ENCODE data around the gene SMYD3. TPM values are rescaled to one million over a fixed set of nuclear protein-coding genes. Genes with fewer than 3 reads are reported as not detected.

Gene SMYD3
- total RNA-seq, 2 donors from 2014 or later, result 16.7 to 18.2 TPM

GRCh38 chr1:246213502-246213901 is 293.6 kb downstream of the SMYD3 start:
- DNase-seq (ENCODE audit: low spot score), result no peak
- intact Hi-C loops (cut with DNase I), result loop anchor here in 1 of 2 donors (5.0 kb wide), 2 partner anchors 191 to 1866 kb away; no protein-coding TSS in a partner anchor

- no peak for DNase-seq (ENCODE audit: low spot score)
- intact Hi-C loops (cut with DNase I), result loop anchor here in 1 of 2 donors (5.0 kb wide), 2 partner anchors 191 to 1866 kb away; no protein-coding TSS in a partner anchor
Observed at GRCh38 chr1:246213036-246213435, 294.0 kb downstream of the SMYD3 start.

- intact Hi-C loops (cut with DNase I), result loop anchor here in 1 of 2 donors (5.0 kb wide), 2 partner anchors 190 to 1865 kb away; no protein-coding TSS in a partner anchor
Observed at GRCh38 chr1:246212013-246212412, 295.1 kb downstream of the SMYD3 start.

GRCh38 chr1:246210756-246211155 is 296.3 kb downstream of the SMYD3 start:
- intact Hi-C loops (cut with DNase I), result loop anchor here in 1 of 2 donors (5.0 kb wide), 2 partner anchors 188 to 1863 kb away; no protein-coding TSS in a partner anchor
- no peak for DNase-seq (ENCODE audit: low spot score)

More at GRCh38 chr1:246212013-246212412, 295.1 kb downstream of the SMYD3 start:
- DNase-seq (ENCODE audit: low spot score), result no peak

GRCh38 chr1:246208105-246208504 is 299.0 kb downstream of the SMYD3 start:
- intact Hi-C loops (cut with DNase I), result no loop called here
- DNase-seq (ENCODE audit: low spot score), result no peak

GRCh38 chr1:246203180-246203579 is 303.9 kb downstream of the SMYD3 start:
- intact Hi-C loops (cut with DNase I), result no loop called here
- DNase-seq (ENCODE audit: low spot score), result no peak

- no peak for DNase-seq (ENCODE audit: low spot score)
- intact Hi-C loops (cut with DNase I), result no loop called here
Observed at GRCh38 chr1:246200738-246201137, 306.3 kb downstream of the SMYD3 start.

- no peak for DNase-seq (ENCODE audit: low spot score)
- intact Hi-C loops (cut with DNase I), result no loop called here
Observed at GRCh38 chr1:246200225-246200624, 306.9 kb downstream of the SMYD3 start.

GRCh38 chr1:246199086-246199645 is 307.9 kb downstream of the SMYD3 start:
- no peak for DNase-seq (ENCODE audit: low spot score)
- intact Hi-C loops (cut with DNase I), result no loop called here

- intact Hi-C loops (cut with DNase I), result no loop called here
Observed at GRCh38 chr1:246198115-246198816, 308.8 kb downstream of the SMYD3 start.

GRCh38 chr1:246197076-246197475 is 310.0 kb downstream of the SMYD3 start:
- no peak for DNase-seq (ENCODE audit: low spot score)
- intact Hi-C loops (cut with DNase I), result no loop called here

More at GRCh38 chr1:246198115-246198816, 308.8 kb downstream of the SMYD3 start:
- DNase-seq (ENCODE audit: low spot score), result no peak

- no peak for DNase-seq (ENCODE audit: low spot score)
- intact Hi-C loops (cut with DNase I), result no loop called here
Observed at GRCh38 chr1:246195296-246195695, 311.8 kb downstream of the SMYD3 start.

GRCh38 chr1:246193537-246193936 is 313.5 kb downstream of the SMYD3 start:
- no peak for DNase-seq (ENCODE audit: low spot score)
- intact Hi-C loops (cut with DNase I), result no loop called here

GRCh38 chr1:246189126-246189525 is 318.0 kb downstream of the SMYD3 start:
- intact Hi-C loops (cut with DNase I), result no loop called here
- no peak for DNase-seq (ENCODE audit: low spot score)

- DNase-seq (ENCODE audit: low spot score), result no peak
- intact Hi-C loops (cut with DNase I), result no loop called here
Observed at GRCh38 chr1:246187834-246188372, 319.2 kb downstream of the SMYD3 start.

- intact Hi-C loops (cut with DNase I), result no loop called here
- no peak for DNase-seq (ENCODE audit: low spot score)
Observed at GRCh38 chr1:246184503-246184902, 322.6 kb downstream of the SMYD3 start.

- intact Hi-C loops (cut with DNase I), result no loop called here
- no peak for DNase-seq (ENCODE audit: low spot score)
Observed at GRCh38 chr1:246182149-246182851, 324.8 kb downstream of the SMYD3 start.

GRCh38 chr1:246181241-246181640 is 325.8 kb downstream of the SMYD3 start:
- DNase-seq (ENCODE audit: low spot score), result no peak
- intact Hi-C loops (cut with DNase I), result no loop called here

GRCh38 chr1:246179401-246179800 is 327.7 kb downstream of the SMYD3 start:
- no peak for DNase-seq (ENCODE audit: low spot score)
- intact Hi-C loops (cut with DNase I), result no loop called here
